AML-193 (cell line): ENCODE results near the gene GH2.
"Not testable (repeated sequence)": the region's sequence is repeated elsewhere in the genome, so short reads cannot be mapped to it uniquely, and the experiment has no call there.

Source experiments
- DNase-seq, 2 experiments: peaks; one replicate each; lab custom pipeline; 2025; lab: John Stamatoyannopoulos, UW

GH2 gene

DNA sequence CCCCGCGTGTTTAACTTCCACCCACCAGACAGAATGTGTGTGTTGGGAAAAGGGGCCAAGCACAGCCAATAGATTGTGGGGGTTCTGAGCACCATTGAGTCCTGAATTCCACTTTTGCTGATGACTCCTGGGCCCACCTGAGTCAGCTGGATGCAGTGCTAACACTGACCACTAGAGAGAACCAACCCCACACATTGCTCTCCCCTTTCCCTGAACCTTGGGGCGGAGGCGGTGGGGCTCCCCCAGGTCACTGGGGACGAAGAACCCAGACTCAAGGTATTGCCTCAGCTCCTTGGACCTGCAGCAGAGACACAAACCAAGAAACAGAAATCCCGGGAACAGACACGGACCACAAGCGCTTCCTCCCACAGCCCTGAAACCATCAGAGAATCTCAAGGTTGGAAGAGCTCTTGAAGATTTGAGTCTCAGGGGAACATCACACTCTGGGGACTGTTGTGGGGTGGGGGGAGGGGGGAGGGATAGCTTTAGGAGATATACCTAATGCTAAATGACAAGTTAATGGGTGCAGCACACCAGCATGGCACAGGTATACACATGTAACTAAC lies 7.6 kb downstream of the GH2 start:
- not testable (repeated sequence) for DNase-seq

DNA sequence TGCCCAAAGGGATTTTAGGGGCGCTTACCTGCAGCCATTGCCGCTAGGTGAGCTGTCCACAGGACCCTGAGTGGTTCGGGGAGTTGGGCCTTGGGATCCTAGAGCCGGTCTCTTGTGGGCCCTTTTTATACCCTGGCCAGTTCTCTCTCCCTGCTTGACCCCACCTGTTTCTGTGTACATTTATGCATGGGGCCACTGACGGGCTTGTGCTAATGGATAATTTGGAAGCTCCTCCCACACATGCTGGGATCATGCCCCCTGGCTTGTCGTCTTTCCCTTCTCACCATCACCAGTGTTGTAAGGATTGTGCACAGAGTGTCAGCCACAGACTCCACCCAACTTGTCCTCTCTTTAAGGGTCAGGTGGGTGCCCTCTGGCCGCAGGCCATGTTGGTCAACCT lies 8.2 kb downstream of the GH2 start, which contains the start of gene CSH2:
TSS of gene CSH2 (minus strand) at position 101 of the 400 bp plus-strand sequence. CDS start at position 38, 63 bp downstream.
- DNase-seq = not testable (repeated sequence)

DNA sequence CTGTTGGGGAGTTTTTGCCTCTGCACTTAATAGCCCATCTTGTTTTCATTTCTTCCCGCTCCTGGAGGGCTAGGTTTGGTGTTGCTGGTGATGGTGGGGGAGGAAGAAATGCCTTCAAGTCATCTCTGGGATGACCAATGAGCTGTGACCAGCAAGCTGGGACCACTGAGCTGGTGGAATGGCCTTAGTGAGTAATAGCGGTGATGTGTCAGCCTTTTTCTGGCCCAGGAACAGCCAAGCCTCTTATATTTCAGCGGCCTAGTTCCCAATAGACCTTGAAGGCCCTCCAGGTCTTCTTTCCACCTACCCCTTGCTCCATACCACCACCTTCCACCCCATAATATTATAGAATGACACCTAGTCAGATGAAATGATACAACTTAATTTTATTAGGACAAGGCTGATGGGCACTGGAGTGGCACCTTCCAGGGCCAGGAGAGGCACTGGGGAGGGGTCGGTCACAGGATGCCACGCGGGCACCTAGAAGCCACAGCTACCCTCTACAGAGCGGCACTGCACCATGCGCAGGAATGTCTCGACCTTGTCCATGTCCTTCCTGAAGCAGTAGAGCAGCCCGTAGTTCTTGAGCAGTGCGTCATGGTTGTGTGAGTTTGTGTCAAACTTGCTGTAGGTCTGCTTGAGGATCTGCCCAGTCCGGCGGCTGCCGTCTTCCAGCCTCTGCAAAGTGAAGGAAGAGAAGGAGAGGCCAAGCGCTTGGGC lies 9.9 kb downstream of the GH2 start:
- DNase-seq = not testable (repeated sequence)

DNA sequence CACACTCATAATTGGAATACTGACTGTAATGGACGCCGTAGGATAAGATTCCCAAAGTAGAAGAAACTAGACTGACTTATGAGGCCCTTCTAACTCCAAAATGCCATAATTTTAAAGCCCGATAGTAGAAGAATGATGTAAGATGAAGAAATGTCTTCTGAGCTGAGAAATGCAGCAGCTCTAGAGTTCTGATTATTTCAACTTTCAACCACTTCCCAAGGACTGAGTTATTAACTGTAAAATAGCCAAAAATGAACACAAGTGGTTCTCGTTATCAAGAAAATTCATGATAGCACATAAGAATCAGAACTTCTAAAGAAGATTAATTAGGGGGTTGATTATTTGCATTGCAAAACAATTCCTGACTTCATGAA lies 11.5 kb downstream of the GH2 start:
- not testable (repeated sequence) for DNase-seq

DNA sequence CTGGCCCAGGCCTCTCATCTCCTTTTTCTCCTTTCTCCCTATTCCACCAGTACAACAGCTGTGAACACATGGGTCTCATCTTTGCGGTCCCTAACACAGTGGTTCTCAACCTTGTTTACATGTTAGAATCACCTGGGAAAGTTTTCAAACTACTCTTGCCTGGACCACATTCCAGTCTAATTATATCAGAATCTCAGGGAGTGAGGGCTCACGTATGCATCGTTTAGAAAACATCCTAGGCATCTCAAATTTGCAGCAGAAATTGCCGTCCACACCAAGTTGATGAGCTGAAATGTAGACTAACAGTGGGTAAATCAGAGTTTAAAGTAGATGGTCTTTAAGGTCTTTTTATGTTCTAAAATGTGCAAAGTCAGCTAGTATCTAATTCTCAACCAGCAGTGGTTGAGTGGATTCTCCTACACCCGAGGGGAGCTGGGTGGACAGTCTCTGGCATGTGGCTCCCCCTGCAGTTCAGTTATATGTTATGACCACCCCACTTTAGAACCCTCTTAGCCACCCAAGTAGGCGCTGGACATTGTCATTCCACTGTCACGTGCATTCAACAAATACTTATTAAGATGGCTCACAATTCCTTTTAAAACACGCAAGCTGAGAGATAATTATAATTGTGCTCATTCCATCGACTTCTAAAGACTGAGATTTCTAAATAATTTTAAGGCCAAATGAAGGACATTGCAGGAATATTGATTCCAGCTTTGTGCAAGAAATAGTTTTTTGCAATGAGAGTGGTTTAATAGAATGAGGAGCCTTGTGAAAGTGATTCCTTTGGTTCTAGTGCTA lies 12.1 kb downstream of the GH2 start:
- not testable (repeated sequence) for DNase-seq

DNA sequence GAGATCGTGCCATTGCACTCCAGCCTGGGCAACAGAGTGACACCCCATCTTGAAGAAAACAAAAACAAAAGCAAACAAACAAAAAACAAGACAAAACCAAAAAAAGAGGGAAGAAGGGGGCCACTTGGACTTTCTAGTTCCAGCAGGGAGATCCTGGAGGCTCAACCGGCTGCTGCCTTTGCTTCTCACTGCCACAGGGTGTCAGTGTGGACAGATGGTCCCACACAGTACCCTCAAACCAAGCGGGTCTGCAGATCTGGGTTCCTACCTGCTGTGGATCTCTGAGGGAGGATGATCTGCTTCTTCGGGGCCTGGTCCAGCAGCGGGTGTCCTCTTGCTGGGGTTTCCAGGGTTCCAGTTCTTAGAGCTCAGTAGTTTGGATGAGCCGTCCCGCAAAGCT lies 15.1 kb downstream of the GH2 start:
- DNase-seq = not testable (repeated sequence)

DNA sequence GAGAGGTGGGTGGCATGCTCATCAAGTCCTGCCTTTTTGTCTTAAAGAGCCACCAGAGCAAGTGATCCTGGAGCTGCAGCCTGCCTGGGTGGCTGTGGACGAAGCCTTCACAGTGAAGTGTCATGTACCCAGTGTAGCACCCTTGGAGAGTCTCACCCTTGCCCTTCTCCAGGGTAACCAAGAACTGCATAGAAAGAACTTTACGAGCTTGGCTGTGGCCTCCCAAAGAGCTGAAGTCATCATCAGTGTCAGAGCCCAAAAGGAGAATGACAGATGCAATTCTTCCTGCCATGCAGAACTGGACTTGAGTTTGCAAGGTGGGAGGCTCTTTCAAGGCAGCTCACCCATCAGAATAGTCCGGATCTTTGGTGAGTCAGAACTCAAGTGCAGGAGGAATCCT lies 22.5 kb downstream of the GH2 start:
- DNase-seq = no peak

DNA sequence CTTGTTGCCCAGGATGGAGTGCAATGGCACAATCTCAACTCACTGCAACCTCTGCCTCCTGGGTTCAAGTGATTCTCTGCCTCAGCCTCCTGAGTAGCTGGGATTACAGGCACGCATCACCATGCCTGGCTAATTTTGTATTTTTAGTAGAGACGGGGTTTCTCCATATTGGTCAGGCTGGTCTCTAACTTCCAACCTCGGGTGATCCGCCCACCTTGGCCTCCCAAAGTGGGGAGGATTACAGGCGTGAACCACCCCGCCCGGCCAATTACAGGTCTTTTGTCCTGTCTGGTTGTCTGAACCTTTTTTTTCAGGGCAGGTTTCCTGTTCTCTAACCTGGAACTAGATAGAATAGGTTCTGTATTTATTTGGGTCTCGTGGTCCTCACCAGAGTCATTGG lies 25.3 kb downstream of the GH2 start:
- not testable (repeated sequence) for DNase-seq

DNA sequence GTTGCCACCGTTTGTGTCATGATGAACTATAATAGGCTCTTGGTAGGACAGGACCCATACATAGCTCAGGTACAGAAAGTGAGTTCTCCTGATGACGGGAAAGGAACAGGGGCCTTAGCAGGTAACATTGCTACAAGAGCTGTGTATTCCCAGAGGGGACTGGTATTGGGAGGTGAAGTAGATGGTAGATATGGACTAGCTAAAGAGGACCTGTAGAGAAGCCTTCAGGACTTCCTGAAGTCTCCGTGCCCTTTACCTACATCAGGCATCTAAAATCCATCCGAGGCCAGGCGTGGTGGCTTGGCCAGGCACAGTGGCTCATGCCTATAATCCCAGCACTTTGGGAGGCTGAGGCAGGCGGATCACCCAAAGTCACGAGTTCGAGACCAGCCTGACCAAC lies 26.6 kb downstream of the GH2 start:
- DNase-seq = no peak

DNA sequence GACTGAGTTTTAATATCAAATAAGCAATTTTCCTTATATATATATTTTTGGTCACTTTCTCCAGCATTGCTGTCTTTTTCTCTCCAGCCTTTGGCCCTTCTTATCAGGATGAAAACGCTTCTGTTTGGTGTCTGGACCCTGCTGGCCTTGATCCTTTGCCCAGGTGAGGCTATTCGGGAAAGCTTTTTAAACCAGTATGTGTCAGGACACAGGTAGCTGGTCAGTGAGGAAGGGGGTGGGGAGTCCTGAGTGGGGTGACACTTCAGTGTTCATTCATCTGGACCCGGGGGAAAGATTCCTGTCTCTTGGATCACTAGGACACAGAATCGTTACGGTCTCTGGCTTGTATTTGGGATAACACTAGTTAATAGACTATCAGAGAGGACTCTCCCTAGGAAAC lies 27.0 kb downstream of the GH2 start:
- no peak for DNase-seq

DNA sequence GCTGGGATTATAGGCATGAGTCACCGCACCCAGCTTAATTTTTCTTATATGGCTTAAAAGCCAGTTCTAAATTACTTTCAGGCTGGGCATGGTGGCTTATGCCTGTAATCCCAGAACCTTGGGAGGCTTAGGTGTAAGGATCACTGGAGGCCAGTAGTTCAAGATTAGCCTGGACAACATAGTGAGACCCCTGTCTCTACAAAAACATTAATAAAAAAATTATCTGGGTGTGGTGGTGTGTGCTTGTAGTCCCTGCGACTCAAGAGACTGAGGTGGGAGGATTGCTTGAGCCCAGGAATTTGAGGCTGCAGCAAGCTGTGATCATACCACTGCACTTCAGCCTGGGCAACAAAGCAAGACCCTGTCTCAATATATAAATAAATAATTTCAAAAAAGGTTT lies 28.5 kb downstream of the GH2 start:
- DNase-seq = no peak

DNA sequence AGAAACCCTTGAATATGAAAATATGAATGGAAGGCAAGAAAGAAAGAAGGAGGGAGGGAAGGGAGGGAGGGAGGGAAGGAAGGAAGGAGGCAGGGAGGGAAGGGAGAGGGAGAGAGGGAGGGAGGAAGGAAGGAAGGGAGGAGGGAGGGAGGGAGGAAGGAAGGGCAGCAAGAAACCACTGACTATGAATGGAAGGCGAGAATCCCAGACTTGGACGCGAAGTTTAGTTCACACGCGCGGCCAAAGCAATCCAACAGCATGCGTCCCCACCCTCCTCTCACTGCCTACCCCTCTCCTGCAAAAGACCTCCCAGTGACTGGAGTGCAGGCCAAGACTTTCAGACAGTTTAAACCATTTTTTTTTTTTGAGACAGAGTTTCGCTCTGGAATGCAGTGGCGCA lies 31.3 kb downstream of the GH2 start:
- DNase-seq = no peak

DNA sequence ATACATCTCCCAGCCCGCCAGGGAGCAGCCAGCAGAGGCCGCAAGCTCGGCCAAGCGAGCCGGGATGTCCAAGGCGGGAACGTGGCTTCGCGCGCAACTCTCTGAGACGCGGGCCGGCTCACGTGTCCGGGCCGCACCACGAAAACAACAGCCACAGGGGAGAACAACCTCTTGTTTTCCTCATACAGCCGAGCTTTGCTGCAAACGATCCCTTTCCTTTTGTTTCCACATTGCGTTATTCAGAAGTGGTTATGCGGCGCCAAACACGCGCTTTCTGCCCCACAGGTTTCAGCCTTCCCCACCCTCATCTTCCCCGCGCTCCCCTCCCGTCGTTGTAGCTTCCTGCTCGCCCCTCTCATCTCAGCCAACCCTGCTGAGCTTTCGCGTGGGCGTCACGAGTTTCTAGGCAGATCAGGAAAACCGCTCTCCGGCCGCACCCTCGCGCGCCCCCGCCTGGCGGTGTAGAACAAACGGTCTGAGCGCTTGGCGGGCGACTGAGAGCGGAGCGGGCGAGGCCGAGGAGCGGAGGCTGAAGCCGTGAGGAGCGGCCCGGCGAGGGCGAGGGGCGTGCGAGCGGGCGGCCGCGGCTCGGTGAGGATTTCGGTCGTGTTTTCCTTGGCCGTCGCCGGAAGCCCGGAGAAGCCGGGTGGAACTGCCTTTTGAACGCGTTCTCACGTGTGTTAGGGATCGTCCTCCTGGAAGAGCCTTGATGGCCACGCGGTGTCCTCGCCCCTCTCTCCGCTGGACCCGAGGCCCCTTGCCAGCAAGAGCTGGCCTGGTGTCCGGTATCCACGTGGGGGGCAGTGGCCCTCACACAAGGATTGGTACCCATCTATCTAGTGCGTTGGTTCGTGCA lies 32.7 kb downstream of the GH2 start:
- no peak for DNase-seq

DNA sequence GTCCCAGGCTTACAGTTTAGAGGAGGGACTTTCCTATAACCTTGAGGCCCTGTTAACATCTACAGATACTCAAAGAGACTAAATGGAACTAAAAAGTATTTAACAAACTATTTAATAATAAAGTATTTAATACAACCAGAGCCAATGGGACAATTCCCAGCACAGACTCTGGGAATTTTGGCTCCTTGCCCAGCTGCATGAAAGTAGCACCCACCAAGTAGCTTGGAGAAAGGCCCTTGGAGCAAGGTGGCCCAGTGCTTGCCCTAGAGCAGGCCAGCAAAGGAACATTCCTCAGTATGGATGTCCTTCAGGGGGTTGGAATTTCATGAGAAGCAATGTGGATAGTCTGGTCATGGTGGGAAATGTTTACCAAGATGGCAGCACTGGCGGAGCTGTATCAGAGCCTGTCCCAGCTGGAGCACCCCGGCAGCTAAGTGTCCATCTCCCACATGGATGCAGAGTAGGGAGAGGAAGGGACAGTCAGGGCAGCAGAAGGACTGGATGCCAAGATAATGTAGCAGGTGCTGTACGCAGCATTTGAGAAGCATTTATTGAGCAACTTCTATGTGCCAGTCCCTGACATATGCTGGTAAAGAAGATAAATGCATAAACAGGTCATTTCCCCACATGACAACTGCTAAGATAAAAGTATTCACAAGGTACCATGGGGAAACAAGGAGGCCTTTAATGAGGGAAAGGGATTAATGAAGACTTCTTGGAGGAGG lies 34.1 kb downstream of the GH2 start:
- DNase-seq = no peak

DNA sequence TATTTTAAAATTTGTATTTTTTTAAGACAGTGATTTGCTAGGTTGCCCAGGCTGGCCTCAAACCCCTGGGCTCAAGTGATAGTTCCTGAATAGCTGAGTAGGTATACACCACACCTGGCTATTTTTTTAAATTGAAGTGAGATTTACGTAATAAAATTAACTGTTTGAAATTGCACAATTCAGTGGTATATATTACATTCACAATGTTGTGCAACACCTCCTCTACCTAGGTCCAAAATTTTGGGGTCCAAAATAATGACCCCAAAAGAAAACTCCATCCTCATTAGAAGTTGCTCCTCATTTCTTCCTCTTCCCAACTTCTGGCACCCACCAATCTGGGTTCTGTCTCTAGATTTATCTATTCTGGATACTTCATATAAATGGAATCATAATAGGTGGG lies 36.2 kb downstream of the GH2 start:
- DNase-seq = no peak

DNA sequence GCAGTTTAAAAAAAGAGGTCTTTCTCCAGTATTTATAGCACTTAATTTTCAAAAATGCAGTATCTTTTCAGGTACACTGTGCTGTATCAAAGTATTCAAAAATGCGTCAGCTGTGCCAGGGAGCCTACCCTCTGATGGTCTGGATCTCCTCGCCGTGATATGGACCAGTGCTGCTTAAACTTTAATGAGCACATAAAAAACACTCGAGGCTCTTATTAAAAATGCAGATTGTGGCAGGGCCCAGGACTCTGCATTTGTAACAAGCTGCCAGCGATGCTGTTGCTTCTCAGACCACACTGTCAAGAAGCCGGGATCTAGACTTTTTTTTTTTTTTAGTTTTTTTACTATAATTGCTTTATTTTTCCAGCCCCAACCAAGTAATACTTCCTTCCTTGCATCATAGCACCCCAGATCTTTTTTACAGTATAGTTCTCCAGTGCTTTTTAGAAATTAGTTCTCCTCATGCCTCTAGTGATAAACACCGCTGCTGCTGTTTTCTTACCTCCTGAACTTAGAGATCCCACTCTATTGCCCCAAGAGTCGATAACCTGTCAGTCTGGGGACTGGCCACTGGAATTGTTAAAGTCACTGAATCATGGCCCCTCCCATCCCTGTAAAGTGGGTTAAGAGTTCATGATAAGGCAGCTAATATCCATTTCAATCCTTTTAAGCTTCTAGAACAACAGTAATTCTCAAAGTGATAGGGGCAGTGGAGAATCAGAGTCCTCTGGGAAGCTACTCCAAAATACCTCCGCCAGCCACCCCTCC lies 37.6 kb downstream of the GH2 start:
- DNase-seq = no peak

DNA sequence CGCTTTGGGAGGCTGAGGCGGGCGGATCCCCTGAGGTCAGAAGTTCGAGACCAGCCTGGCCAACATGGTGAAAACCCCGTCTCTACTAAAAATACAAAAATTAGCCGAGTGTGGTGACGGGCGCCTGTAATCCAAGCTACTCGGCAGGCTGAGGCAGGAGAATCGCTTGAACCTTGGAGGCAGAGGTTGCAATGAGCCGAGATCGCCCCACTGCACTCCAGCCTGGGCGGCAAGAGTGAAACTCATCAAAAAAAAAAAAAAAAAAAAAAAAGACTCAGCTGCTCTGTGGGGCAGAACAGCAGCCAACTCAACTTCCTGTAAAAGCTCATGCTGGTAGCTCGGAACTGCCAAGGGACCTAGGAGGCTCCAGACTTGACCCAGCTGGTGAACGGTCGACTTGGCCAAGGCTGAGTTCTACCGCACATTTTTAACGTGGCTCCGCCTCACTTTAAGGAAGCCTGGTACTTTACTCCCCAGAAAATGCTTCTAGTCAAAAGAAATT lies 38.3 kb downstream of the GH2 start:
- DNase-seq = peak; percentile 58 to 69

DNA sequence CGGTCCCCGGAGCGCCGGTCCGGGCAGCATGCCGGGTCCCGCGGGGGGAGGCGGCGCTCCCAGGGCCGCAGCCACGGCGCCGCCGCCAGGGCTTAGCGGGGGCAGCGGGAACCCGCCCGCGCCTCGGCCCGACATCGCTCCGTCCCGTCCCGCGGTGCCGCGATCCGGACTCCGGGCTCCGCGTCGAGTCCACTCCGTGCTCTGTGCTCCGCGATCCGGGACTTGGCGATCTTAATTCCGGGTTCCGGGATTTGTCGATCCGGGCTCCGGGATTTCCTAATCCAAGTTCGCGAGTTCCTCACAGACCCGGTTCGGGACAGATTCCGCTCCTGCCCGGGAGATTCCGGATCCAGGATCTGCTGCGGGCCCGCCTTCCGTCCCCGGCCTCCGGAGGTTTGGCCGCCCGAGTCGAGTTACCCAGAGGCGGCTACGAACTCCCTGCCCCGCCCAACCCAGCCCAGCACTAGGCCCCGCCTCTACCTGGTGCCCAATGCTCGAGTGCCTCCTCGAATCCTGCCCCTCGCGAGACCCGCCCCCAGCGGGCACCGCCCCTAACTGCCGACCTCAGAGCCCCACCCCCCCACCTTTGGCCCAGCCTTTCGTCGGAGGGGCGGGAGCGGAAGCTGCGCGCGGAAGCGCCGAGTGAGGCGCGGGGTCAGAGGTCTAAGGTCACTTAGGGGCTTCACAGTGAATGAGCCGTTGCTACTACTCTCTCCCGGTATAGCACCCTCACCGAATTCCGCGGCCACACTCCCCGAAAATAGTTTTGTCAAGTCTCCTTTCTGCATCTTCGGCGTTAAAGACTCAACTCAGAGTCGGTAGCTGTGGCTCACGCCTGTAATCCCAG lies 39.0 kb downstream of the GH2 start, which contains the start of gene SMARCD2:
TSS of gene SMARCD2 (minus strand) at position 146 of the 847 bp plus-strand sequence. CDS start at position 135, 11 bp downstream.
- peak; percentile 97 to 98 for DNase-seq

DNA sequence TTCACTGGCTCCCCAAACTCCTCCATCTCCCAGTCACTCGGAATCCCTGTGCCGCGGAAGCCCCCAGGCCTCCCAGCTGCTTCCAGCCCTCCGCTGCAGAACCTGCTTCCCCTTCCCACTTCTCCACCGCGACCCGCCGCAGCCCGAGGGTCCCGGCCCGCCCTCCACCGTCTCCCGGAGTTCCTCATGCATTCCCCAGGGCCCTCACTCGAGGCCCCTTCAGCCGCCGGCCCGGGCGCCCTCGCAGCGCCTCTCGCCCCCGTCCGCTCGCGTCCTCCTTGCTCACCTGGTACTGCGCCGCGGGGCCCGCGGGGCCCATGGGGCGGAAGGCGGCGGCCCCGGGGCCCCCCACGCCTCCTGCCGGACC lies 39.6 kb downstream of the GH2 start:
- DNase-seq = no peak
